ENCODE measurements around the gene CDH23.

Gene CDH23

DNA sequence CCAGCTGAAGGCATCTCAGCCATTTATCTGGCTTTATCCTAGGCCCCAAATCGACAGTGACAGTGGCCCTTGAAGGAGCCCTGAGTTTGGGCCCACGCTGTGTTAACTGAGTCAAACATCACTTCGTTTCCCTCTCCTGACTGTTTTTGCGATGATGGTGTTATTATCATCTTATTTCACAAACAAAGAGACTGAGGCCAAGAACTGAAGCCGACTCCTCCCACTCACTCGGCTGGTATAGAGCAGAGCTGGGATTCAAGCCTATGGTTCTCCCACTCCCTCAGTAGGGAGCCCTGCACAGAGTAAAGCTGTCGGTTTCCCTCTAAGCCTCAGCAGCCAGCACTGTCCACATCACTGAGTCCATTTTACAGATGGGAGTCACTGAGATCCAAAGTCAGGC lies 141.0 kb downstream of the CDH23 start:
- Histone ChIP-seq H3K4me3 (ENCODE audit: low read depth in 1 of 2, low read length in 2 of 2) (no peak overlapping the region), H3K4me1 (ENCODE audit: control insufficient read depth in 1 of 2, insufficient read depth in 2 of 2, low read length in 2 of 2) (no peaks in the 10 kb centered on the region), H3K9ac (ENCODE audit: low read depth in 1 of 2, low read length in 2 of 2) (no peak overlapping the region), H3K27ac (ENCODE audit: low read depth, low read length) (no peak overlapping the region), H3K36me3 (ENCODE audit: control insufficient read depth in 1 of 2, insufficient read depth in 2 of 2, low read length in 2 of 2) (no peaks in the 10 kb centered on the region), H3K9me3 (ENCODE audit: control insufficient read depth in 1 of 2, low read length in 2 of 2) (no peaks in the 10 kb centered on the region), H3K27me3 (ENCODE audit: control insufficient read depth in 1 of 2, insufficient read depth in 2 of 2, low read length in 2 of 2) (no peaks in the 10 kb centered on the region)

DNA sequence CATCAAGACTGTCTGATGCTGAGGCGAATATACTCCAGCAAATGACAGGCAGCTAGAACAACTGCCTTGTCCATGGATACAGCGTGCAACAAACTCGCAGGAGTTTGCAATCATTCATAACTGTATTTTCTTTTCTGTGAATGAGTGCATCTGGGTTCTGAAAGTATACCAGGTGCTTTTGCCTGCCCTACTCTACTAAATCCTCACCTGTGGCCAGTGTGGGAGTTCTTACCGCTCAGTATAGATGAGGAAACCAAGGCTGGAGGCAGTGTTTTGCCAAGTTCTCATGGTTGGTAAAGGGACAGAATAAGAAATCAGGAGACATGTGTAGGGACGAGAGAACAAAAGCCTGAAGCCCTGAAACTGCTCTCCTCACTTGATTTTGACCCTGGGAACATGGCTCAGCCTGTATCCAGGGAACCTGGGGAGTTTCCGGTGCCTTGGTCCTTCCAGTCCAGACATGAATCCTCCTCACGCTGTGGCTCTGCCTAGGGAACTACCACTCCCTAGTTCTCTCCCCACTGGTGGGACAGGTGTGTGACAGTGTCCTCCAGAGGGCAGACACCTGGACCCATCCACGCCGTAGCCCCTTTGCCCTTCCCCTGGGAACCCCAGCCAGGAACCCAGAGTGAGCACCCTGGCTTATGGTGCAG lies 142.0 kb downstream of the CDH23 start:
- H3K9ac ChIP-seq (ENCODE audit: low read depth in 1 of 2, low read length in 2 of 2), result no peak overlapping the region
- no peaks in the 10 kb centered on the region for H3K36me3 ChIP-seq (ENCODE audit: control insufficient read depth in 1 of 2, insufficient read depth in 2 of 2, low read length in 2 of 2)
- H3K9me3 ChIP-seq (ENCODE audit: control insufficient read depth in 1 of 2, low read length in 2 of 2), result no peaks in the 10 kb centered on the region
- H3K27ac ChIP-seq (ENCODE audit: low read depth, low read length), result no peak overlapping the region
- H3K27me3 ChIP-seq (ENCODE audit: control insufficient read depth in 1 of 2, insufficient read depth in 2 of 2, low read length in 2 of 2), result no peaks in the 10 kb centered on the region
- H3K4me3 ChIP-seq (ENCODE audit: low read depth in 1 of 2, low read length in 2 of 2), result no peak overlapping the region
- H3K4me1 ChIP-seq (ENCODE audit: control insufficient read depth in 1 of 2, insufficient read depth in 2 of 2, low read length in 2 of 2), result no peaks in the 10 kb centered on the region

DNA sequence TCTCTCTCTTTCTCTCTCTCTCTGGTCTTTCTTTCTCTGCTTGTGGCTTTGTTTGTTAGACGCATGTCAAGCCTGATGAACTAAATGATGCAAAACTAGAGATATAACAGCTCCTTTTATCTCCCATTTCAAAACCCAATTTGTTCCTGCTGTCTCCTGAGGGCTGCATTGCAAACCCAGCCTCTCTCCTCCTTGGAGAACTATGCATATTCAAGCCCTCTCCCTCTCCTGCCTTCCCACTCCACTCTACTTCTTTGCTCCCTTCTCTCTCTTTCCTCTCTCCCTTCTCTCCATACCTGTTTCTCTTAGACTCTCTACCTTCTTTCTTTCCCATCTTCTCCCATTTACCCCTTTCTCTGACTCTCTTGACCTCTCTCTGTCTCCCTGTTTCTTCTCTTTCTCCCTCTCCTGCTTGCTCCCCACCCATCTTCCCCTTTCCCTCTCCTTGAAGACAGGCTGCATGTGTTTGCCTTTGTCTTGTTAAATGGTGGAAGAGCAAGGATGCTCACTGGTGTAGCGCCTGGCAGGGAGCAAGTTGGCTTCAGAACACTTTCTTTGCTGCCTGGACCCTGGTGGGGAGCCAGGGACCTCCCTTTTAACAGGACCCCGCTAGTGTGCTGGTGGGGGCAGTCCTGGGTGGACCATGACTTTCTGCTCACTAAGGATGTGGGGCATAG lies 142.9 kb downstream of the CDH23 start:
- Histone ChIP-seq H3K27ac (ENCODE audit: low read depth, low read length) (no peak overlapping the region), H3K4me1 (ENCODE audit: control insufficient read depth in 1 of 2, insufficient read depth in 2 of 2, low read length in 2 of 2) (no peaks in the 10 kb centered on the region)

DNA sequence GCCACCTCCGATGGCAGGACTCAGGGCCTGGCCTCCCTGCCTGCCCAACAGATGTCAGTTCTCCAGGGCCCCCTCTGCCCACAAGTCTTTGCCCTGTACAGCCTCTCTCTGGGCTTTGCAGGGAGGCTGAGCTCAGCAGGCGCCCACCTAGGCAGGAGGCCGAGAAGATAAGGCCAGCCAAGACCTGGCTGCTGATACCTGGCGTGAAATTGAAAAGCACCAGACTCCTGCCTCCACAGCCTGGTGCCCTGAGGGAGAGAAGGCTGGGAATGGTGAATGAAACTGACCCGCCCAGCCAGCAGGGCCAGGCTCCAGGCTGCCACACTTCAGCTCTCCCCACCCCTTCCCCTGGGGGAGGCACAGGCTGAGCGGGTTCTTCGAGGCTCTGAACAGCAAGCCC lies 145.8 kb downstream of the CDH23 start:
- Histone ChIP-seq H3K27ac (ENCODE audit: low read depth, low read length) (no peak overlapping the region), H3K4me1 (ENCODE audit: control insufficient read depth in 1 of 2, insufficient read depth in 2 of 2, low read length in 2 of 2) (peaks cover 0 to under 1% of the 10 kb centered on the region in 2 donors), H3K4me3 (ENCODE audit: low read depth in 1 of 2, low read length in 2 of 2) (no peak overlapping the region), H3K36me3 (ENCODE audit: control insufficient read depth in 1 of 2, insufficient read depth in 2 of 2, low read length in 2 of 2) (no peaks in the 10 kb centered on the region), H3K9me3 (ENCODE audit: control insufficient read depth in 1 of 2, low read length in 2 of 2) (no peaks in the 10 kb centered on the region), H3K9ac (ENCODE audit: low read depth in 1 of 2, low read length in 2 of 2) (no peak overlapping the region), H3K27me3 (ENCODE audit: control insufficient read depth in 1 of 2, insufficient read depth in 2 of 2, low read length in 2 of 2) (peaks cover 0 to 3% of the 10 kb centered on the region in 2 donors)

More for the DNA sequence above, 142.9 kb downstream of the CDH23 start:
- Histone ChIP-seq H3K27me3 (ENCODE audit: control insufficient read depth in 1 of 2, insufficient read depth in 2 of 2, low read length in 2 of 2) (no peaks in the 10 kb centered on the region), H3K9ac (ENCODE audit: low read depth in 1 of 2, low read length in 2 of 2) (no peak overlapping the region), H3K4me3 (ENCODE audit: low read depth in 1 of 2, low read length in 2 of 2) (no peak overlapping the region), H3K36me3 (ENCODE audit: control insufficient read depth in 1 of 2, insufficient read depth in 2 of 2, low read length in 2 of 2) (no peaks in the 10 kb centered on the region), H3K9me3 (ENCODE audit: control insufficient read depth in 1 of 2, low read length in 2 of 2) (no peaks in the 10 kb centered on the region)

DNA sequence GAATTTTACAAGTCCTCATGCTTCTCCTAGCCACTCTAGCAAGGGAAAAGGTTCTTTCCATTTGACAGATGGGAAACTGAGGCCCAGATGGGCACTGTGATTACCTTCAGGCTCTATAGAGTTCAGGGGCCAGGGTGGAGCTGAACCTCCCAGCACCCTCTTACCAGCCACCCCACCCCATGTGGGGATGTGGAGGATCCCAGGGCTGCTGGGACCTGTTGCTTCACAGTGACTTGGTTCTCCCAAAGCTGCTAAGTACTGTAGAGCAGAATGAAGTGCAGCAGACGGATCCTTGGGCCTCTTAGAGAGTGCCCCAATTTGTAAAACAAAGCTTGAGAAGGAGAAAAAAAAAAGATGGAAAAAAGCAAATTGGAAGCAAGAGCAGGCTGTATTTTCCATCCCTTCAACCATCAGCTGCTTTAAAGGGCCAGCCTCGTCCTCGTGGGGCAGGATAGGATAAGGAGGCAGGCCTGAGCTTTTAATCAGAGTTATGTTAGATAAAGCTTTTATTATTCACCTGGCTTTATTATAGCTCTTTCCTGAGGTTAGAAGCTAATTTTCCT lies 147.0 kb downstream of the CDH23 start:
- peaks cover 0 to 3% of the 10 kb centered on the region in 2 donors for H3K27me3 ChIP-seq (ENCODE audit: control insufficient read depth in 1 of 2, insufficient read depth in 2 of 2, low read length in 2 of 2)
- H3K36me3 ChIP-seq (ENCODE audit: control insufficient read depth in 1 of 2, insufficient read depth in 2 of 2, low read length in 2 of 2), result no peaks in the 10 kb centered on the region
- H3K9ac ChIP-seq (ENCODE audit: low read depth in 1 of 2, low read length in 2 of 2), result no peak overlapping the region
- peaks cover 0 to 3% of the 10 kb centered on the region in 2 donors for H3K4me1 ChIP-seq (ENCODE audit: control insufficient read depth in 1 of 2, insufficient read depth in 2 of 2, low read length in 2 of 2)
- no peak overlapping the region for H3K4me3 ChIP-seq (ENCODE audit: low read depth in 1 of 2, low read length in 2 of 2)
- H3K9me3 ChIP-seq (ENCODE audit: control insufficient read depth in 1 of 2, low read length in 2 of 2), result no peaks in the 10 kb centered on the region
- H3K27ac ChIP-seq (ENCODE audit: low read depth, low read length), result no peak overlapping the region

DNA sequence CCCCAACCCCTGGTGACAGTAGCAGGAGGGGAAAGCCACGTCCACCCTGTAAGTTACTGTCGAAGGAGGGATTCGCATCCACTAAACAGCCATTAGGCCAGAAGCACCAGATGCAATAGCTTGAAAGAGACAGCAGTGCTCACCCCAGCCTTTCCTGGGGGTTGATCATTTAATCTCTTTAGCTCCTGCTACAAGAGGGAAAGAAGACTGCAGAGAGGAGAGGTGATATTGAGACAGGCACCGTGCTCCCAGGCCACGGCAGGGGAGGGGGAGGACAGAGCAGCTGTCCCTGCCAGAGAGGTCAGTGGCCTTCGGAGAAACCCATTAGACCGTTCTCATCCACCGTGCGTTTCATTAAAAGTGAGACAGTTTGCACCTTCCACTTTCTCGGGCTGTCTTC lies 148.3 kb downstream of the CDH23 start:
- no peak overlapping the region for H3K4me3 ChIP-seq (ENCODE audit: low read depth in 1 of 2, low read length in 2 of 2)
- H3K4me1 ChIP-seq (ENCODE audit: control insufficient read depth in 1 of 2, insufficient read depth in 2 of 2, low read length in 2 of 2), result peaks cover 0 to 3% of the 10 kb centered on the region in 2 donors
- H3K27ac ChIP-seq (ENCODE audit: low read depth, low read length), result no peak overlapping the region
- peaks cover 0 to 3% of the 10 kb centered on the region in 2 donors for H3K27me3 ChIP-seq (ENCODE audit: control insufficient read depth in 1 of 2, insufficient read depth in 2 of 2, low read length in 2 of 2)
- no peaks in the 10 kb centered on the region for H3K9me3 ChIP-seq (ENCODE audit: control insufficient read depth in 1 of 2, low read length in 2 of 2)
- H3K36me3 ChIP-seq (ENCODE audit: control insufficient read depth in 1 of 2, insufficient read depth in 2 of 2, low read length in 2 of 2), result no peaks in the 10 kb centered on the region
- no peak overlapping the region for H3K9ac ChIP-seq (ENCODE audit: low read depth in 1 of 2, low read length in 2 of 2)

DNA sequence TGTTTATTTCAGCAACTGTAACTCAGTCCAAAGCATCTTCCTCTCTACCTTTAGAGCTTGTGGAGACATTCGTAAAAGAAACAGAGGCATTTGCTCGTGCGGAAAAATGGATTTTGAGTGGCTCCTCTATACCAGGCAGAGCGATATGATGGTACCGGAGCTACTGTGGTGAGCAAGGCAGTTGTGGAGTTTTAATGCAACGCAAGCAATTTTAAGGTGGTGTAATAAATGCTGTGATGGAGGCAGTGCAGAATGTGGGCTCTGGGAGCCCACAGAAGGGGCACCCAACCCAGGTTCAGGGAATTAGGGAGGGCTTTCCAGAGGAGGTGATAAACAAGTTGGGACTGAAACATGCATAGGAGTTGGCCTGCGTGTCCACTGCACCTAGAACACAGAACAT lies 149.5 kb downstream of the CDH23 start:
- H3K9ac ChIP-seq (ENCODE audit: low read depth in 1 of 2, low read length in 2 of 2), result no peak overlapping the region
- no peak overlapping the region for H3K27ac ChIP-seq (ENCODE audit: low read depth, low read length)
- H3K4me1 ChIP-seq (ENCODE audit: control insufficient read depth in 1 of 2, insufficient read depth in 2 of 2, low read length in 2 of 2), result peaks cover 0 to 3% of the 10 kb centered on the region in 2 donors
- peaks cover 0 to 3% of the 10 kb centered on the region in 2 donors for H3K27me3 ChIP-seq (ENCODE audit: control insufficient read depth in 1 of 2, insufficient read depth in 2 of 2, low read length in 2 of 2)
- no peaks in the 10 kb centered on the region for H3K9me3 ChIP-seq (ENCODE audit: control insufficient read depth in 1 of 2, low read length in 2 of 2)
- no peaks in the 10 kb centered on the region for H3K36me3 ChIP-seq (ENCODE audit: control insufficient read depth in 1 of 2, insufficient read depth in 2 of 2, low read length in 2 of 2)
- no peak overlapping the region for H3K4me3 ChIP-seq (ENCODE audit: low read depth in 1 of 2, low read length in 2 of 2)

DNA sequence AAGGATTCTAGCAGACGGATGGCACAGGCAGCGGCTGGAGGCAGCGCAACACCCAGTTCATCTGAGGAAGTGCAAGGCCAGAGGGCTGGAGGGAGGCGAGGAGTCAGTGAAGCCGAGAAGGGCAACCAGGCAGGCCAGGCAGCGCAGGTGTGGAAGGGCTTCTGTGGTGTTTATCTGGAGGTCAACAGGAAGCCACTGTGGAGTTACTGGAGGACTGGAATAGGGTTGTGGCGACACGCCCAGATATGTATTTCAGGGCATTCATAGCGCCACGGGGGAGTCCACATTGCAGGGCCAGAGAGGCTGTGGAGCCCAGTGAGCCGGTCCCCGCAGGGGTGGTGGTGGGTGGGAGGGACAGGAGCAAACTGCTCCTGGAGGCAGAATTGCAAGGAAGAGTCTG lies 150.6 kb downstream of the CDH23 start:
- Histone ChIP-seq H3K27me3 (ENCODE audit: control insufficient read depth in 1 of 2, insufficient read depth in 2 of 2, low read length in 2 of 2) (peaks cover 0 to 3% of the 10 kb centered on the region in 2 donors), H3K9me3 (ENCODE audit: control insufficient read depth in 1 of 2, low read length in 2 of 2) (no peaks in the 10 kb centered on the region), H3K36me3 (ENCODE audit: control insufficient read depth in 1 of 2, insufficient read depth in 2 of 2, low read length in 2 of 2) (no peaks in the 10 kb centered on the region), H3K9ac (ENCODE audit: low read depth in 1 of 2, low read length in 2 of 2) (no peak overlapping the region), H3K4me3 (ENCODE audit: low read depth in 1 of 2, low read length in 2 of 2) (no peak overlapping the region), H3K27ac (ENCODE audit: low read depth, low read length) (no peak overlapping the region), H3K4me1 (ENCODE audit: control insufficient read depth in 1 of 2, insufficient read depth in 2 of 2, low read length in 2 of 2) (peaks cover 0 to 3% of the 10 kb centered on the region in 2 donors)

DNA sequence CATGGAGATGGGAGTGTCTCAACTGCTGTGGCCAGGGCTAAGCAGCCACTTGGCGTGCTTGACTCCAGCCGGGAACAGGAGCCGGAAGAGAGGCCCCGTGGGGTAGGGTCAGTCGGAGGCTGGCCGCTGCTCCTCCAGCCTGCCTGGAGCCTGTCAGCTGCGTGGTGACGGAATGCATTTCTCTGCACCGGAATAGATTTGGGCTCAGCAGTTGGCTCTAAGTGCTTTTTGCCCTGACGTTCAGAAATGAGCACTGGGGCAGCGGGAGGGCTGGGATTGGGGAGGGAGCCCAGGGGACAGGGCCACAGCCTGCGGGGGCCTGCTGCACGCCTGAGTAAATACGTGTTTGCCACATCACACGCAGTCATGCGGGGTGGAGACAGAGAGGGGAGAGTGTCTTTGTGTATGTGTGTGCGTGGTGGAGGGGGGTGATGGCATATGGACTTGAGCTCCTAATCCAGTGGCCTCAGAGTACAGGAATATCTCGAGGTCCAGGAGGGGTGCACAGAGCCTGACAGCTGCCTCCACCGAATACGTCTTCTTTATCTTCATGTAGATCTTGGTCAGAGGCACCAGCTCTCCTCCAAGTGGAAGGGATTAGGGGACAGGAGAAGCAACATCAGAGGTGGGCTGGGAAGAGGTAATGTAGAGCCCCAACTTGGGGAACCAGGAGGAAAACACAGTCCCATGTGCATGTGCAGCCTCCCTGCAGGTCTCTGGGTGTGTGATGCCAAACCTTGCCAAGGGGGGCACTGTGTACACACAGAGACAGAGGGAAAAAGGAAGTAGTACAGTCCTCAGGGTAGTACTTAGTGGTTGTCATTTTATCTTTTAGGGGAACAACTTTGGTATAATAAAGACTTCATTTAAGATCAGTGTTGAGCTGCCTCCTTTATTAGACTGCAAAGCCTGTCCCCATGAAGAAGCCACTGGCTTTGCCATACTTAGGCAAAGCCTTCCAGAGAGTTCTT lies 151.4 kb downstream of the CDH23 start:
- Histone ChIP-seq H3K9me3 (ENCODE audit: control insufficient read depth in 1 of 2, low read length in 2 of 2) (no peaks in the 10 kb centered on the region), H3K27ac (ENCODE audit: low read depth, low read length) (no peak overlapping the region), H3K9ac (ENCODE audit: low read depth in 1 of 2, low read length in 2 of 2) (no peak overlapping the region), H3K27me3 (ENCODE audit: control insufficient read depth in 1 of 2, insufficient read depth in 2 of 2, low read length in 2 of 2) (peaks cover 0 to 3% of the 10 kb centered on the region in 2 donors), H3K4me1 (ENCODE audit: control insufficient read depth in 1 of 2, insufficient read depth in 2 of 2, low read length in 2 of 2) (peaks cover 0 to 3% of the 10 kb centered on the region in 2 donors), H3K4me3 (ENCODE audit: low read depth in 1 of 2, low read length in 2 of 2) (no peak overlapping the region), H3K36me3 (ENCODE audit: control insufficient read depth in 1 of 2, insufficient read depth in 2 of 2, low read length in 2 of 2) (no peaks in the 10 kb centered on the region)
